NCI-H524 (cell line): Measurements from ENCODE around the gene DPY19L2.
"Not testable (repeated sequence)": the region's sequence is repeated elsewhere in the genome, so short reads cannot be mapped to it uniquely, and the experiment has no call there.

Experiments used
- DNase-seq, 2 experiments: peaks; one replicate each; lab custom pipeline; 2025; lab: John Stamatoyannopoulos, UW

DPY19L2 gene

GRCh38 chr12:63537838-63538237 is 130.5 kb downstream of the DPY19L2 start:
- DNase-seq, result not testable (repeated sequence)

GRCh38 chr12:63529641-63530040 is 138.7 kb downstream of the DPY19L2 start:
- DNase-seq, result not testable (repeated sequence)

- no peak for DNase-seq
These were observed 142.5 kb downstream of the DPY19L2 start for GRCh38 chr12:63525831-63526230.

- DNase-seq, result no peak
These were observed 146.6 kb downstream of the DPY19L2 start for GRCh38 chr12:63521706-63522105.
